PC-3 (cell line): Measurements from ENCODE around the gene CAMK2N2. TPM values are rescaled to one million over a fixed set of nuclear protein-coding genes. Genes with fewer than 3 reads are reported as not detected.

Experiments used
- ATAC-seq: fragments of 200-7000 bp; cut with Tn5 transposase; 2 replicates; pipeline ENCODE4 v1.9.1; 2020; ENCODE audit warnings: mild to moderate bottlenecking, moderate library complexity
- BruUV-seq: library from RNA; stranded (reverse); fragments of 400-500 nt; replicated peaks from 2 replicates; lab custom pipeline; 2021; lab: Mats Ljungman, UMichigan
- CTCF ChIA-PET: fragments of 300-600 bp; sonication (Branson Sonifier 250); formaldehyde crosslinking; loops from one replicate; lab custom pipeline; 2022; ENCODE audit warnings: antibody characterized with exemption; lab: Charles Lee
- POLR2A ChIA-PET: fragments of 300-600 bp; sonication (Branson Sonifier 250); formaldehyde crosslinking; loops from one replicate; lab custom pipeline; 2022; ENCODE audit warnings: antibody characterized with exemption; ENCODE audit not compliant: unreplicated experiment; lab: Charles Lee
- DNase-seq: peaks from one replicate; pipeline ENCODE4 v3.0.0-alpha.2; 2015
- H2AFZ ChIP-seq: fragments of 300-600 bp; sonication (generic); 2 replicates; pipeline ENCODE4 v1.6.0; 2016; ENCODE audit warnings: antibody characterized with exemption, low read length
- H3F3A ChIP-seq: fragments of 300-600 bp; sonication (generic); one replicate; pipeline ENCODE4 v1.6.0; 2017; ENCODE audit warnings: antibody characterized with exemption, low read length, control low read depth, mild to moderate bottlenecking; ENCODE audit not compliant: unreplicated experiment
- H3K27ac ChIP-seq: fragments of 300-600 bp; sonication (generic); 2 replicates; pipeline ENCODE4 v1.5.1; 2016; ENCODE audit warnings: mild to moderate bottlenecking, low read length
- H3K27me3 ChIP-seq: fragments of 300-600 bp; sonication (generic); 2 replicates; pipeline ENCODE4 v1.6.1; 2016; ENCODE audit warnings: low read length, mixed read lengths
- H3K36me3 ChIP-seq: fragments of 300-600 bp; sonication (generic); 2 replicates; pipeline ENCODE4 v1.6.1; 2016; ENCODE audit warnings: low read depth, mixed run types, low read length, mixed read lengths
- H3K4me1 ChIP-seq: fragments of 300-600 bp; sonication (generic); 2 replicates; pipeline ENCODE4 v1.5.1; 2016; ENCODE audit warnings: low read length; ENCODE audit not compliant: insufficient read depth
- H3K4me2 ChIP-seq: fragments of 300-600 bp; sonication (generic); 2 replicates; pipeline ENCODE4 v1.6.0; 2016; ENCODE audit warnings: low read length
- H3K4me3 ChIP-seq: fragments of 300-600 bp; sonication (generic); 2 replicates; pipeline ENCODE4 v1.5.1; 2016; ENCODE audit warnings: mild to moderate bottlenecking, low read length, mixed read lengths
- H3K79me2 ChIP-seq: fragments of 300-600 bp; sonication (generic); 2 replicates; pipeline ENCODE4 v1.6.1; 2017; ENCODE audit warnings: low read length, mixed read lengths
- H3K9ac ChIP-seq: fragments of 300-600 bp; sonication (generic); 2 replicates; pipeline ENCODE4 v1.6.0; 2016; ENCODE audit warnings: mild to moderate bottlenecking, low read length
- H3K9me2 ChIP-seq: fragments of 300-600 bp; sonication (generic); replicated peaks from 2 replicates; pipeline ENCODE4 v1.6.1; 2016; ENCODE audit warnings: mixed run types, low read length, mixed read lengths
- H3K9me3 ChIP-seq: fragments of 300-600 bp; sonication (generic); 2 replicates; pipeline ENCODE4 v1.6.1; 2016; ENCODE audit warnings: low read length, mixed read lengths
- H4K20me1 ChIP-seq: fragments of 300-600 bp; sonication (generic); 2 replicates; pipeline ENCODE4 v1.6.1; 2016; ENCODE audit warnings: low read length, mixed read lengths
- EZH2 ChIP-seq: fragments of 300-600 bp; sonication (generic); IDR thresholded peaks from one replicate; pipeline ENCODE4 v1.6.1; 2017; ENCODE audit warnings: antibody characterized with exemption, mild to moderate bottlenecking, low read length; ENCODE audit not compliant: unreplicated experiment
- EZH2phosphoT487 ChIP-seq: fragments of 300-600 bp; sonication (generic); IDR thresholded peaks from 2 replicates; pipeline ENCODE4 v1.6.1; 2018; ENCODE audit warnings: mild to moderate bottlenecking, antibody characterized with exemption, low read length, borderline replicate concordance
- intact Hi-C: fragments of 100-400 bp; cut with micrococcal nuclease; formaldehyde crosslinking; loops from 2 replicates; pipeline ENCODE4 v1.9.0; 2023
- microRNA-seq: library from miRNA; unstranded; fragments of <30 nt; microRNA quantifications from one replicate; pipeline ENCODE4 v1.1.0, GENCODE V29; 2020; ENCODE audit not compliant: unreplicated experiment
- total RNA-seq: library from RNA; depleted of rRNA; stranded (reverse); fragments of >200 nt; gene quantifications from 2 replicates; pipeline ENCODE4 v1.2.3, GENCODE V29; 2014; rRNA removed
- TF ChIP-seq, protein P1 (sequence below): fragments of 300-600 bp; sonication (generic); conservative IDR thresholded peaks from 2 replicates; pipeline ENCODE4 v1.5.1; 2017; ENCODE audit warnings: antibody characterized with exemption, low read depth, mild to moderate bottlenecking, low read length

The CAMK2N2 gene
- total RNA-seq, 1 experiment from 2014 or later: 1.1 TPM

DNA sequence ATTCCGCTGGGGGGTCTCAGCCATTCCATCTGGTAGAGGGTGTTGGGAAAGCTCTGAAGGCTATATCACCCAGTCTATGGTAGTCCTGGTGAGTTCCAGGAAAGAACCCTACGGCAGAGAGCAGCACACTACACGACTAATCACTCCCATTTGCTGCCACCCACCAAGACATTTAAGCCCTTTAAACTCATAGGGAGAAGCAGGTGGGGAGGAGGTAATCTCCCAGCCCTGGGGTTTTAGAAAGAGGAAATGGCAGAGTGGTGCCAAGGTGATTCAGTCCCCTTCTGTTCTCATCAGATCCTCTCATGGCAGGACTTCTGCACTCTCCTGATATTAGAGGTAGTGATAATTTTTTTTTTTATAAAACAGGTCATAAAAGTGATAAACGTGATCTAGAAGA lies 42.5 kb downstream of the CAMK2N2 start:
- DNase-seq: no peak
- Histone ChIP-seq H3K4me1 (peaks cover 6% of the 10 kb centered on the region), H3K9me3 (no peaks in the 10 kb centered on the region), H3K27ac (no peak overlapping the region), H3K9me2 (no peaks in the 10 kb centered on the region), H2AFZ (no peak overlapping the region), H3K79me2 (no peaks in the 10 kb centered on the region), H4K20me1 (no peaks in the 10 kb centered on the region), H3K36me3 (no peaks in the 10 kb centered on the region), H3K27me3 (no peaks in the 10 kb centered on the region), H3K4me2 (no peak overlapping the region), H3F3A (no peaks in the 10 kb centered on the region), H3K4me3 (no peak overlapping the region), H3K9ac (no peak overlapping the region)
- ATAC-seq: no peak
- intact Hi-C loops: no loop called here
- no peak for TF ChIP-seq EZH2phosphoT487
- TF ChIP-seq, protein P1, sequence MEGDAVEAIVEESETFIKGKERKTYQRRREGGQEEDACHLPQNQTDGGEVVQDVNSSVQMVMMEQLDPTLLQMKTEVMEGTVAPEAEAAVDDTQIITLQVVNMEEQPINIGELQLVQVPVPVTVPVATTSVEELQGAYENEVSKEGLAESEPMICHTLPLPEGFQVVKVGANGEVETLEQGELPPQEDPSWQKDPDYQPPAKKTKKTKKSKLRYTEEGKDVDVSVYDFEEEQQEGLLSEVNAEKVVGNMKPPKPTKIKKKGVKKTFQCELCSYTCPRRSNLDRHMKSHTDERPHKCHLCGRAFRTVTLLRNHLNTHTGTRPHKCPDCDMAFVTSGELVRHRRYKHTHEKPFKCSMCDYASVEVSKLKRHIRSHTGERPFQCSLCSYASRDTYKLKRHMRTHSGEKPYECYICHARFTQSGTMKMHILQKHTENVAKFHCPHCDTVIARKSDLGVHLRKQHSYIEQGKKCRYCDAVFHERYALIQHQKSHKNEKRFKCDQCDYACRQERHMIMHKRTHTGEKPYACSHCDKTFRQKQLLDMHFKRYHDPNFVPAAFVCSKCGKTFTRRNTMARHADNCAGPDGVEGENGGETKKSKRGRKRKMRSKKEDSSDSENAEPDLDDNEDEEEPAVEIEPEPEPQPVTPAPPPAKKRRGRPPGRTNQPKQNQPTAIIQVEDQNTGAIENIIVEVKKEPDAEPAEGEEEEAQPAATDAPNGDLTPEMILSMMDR: no peak
- TF ChIP-seq EZH2: no peak
- ChIA-PET POLR2A (no interaction called here), CTCF (no interaction called here)
- BruUV-seq: no TSS peak

DNA sequence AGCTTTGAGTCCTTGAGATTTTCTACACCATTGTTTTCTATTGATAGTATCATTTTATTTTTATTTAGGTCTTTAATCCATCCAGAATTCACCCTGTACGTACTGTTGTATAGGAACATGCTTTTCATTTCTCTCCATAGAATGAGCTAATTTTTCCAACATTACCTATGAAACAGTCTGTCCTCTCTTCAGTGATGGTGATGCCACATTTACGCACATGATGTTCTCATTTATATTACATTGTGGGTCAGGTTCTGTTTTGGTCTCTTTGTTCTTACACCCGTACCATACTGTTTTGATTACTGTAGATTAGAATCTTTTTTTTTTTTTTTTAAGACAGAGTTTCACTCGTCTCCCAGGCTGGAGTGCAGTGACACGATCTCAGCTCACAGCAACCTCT lies 49.6 kb downstream of the CAMK2N2 start:
- Histone ChIP-seq H2AFZ (no peak overlapping the region), H3K79me2 (no peaks in the 10 kb centered on the region), H3K4me1 (no peaks in the 10 kb centered on the region), H4K20me1 (no peaks in the 10 kb centered on the region), H3K27me3 (peaks cover 10% of the 10 kb centered on the region), H3K9me2 (no peaks in the 10 kb centered on the region), H3K27ac (no peak overlapping the region), H3K36me3 (no peaks in the 10 kb centered on the region), H3K9ac (no peak overlapping the region), H3K4me3 (no peak overlapping the region), H3K9me3 (no peaks in the 10 kb centered on the region), H3K4me2 (no peak overlapping the region), H3F3A (no peaks in the 10 kb centered on the region)
- ATAC-seq (no peak), DNase-seq (no peak)
- POLR2A ChIA-PET: interaction anchor here (0.7 kb wide), 1 partner anchor 50 kb away, joined by 3 read pairs; no protein-coding TSS in a partner anchor
- intact Hi-C loops: no loop called here
- TF ChIP-seq EZH2: no peak
- CTCF ChIA-PET: no interaction called here
- no TSS peak for BruUV-seq

DNA sequence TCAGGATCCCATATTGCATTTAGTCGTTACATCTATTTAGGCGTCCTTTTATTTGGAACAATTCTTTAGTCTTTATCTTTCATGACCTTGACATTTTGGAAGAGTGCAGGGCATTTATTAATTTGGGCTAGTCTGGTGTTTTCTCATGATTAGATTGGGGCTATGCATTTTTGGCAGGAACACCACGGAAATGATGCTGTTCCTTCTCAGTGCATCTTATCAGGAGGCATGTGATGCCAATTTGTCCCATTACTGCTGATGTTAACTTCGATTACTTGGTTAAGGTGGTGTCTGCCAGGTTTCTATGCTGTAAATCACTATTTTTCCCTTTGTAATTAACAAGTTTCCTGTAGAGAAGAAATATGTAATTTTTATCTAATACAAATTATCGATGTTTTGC lies 50.1 kb downstream of the CAMK2N2 start:
- Histone ChIP-seq H3F3A (no peaks in the 10 kb centered on the region), H3K79me2 (no peaks in the 10 kb centered on the region), H2AFZ (no peak overlapping the region), H3K4me3 (no peak overlapping the region), H3K4me2 (no peak overlapping the region), H4K20me1 (no peaks in the 10 kb centered on the region), H3K9ac (no peak overlapping the region), H3K4me1 (no peaks in the 10 kb centered on the region), H3K27ac (no peak overlapping the region), H3K9me3 (no peaks in the 10 kb centered on the region), H3K9me2 (no peaks in the 10 kb centered on the region), H3K27me3 (peaks cover 14% of the 10 kb centered on the region), H3K36me3 (no peaks in the 10 kb centered on the region)
- BruUV-seq: no TSS peak
- intact Hi-C loops: no loop called here
- ChIA-PET POLR2A (no interaction called here), CTCF (no interaction called here)
- TF ChIP-seq EZH2: no peak
- TF ChIP-seq, protein P1: no peak
- DNase-seq (no peak), ATAC-seq (no peak)

Small RNAs within 50 kb of the gene (microRNA-seq; reads per million reads assigned to microRNA genes)
- gene MIR1224: 10.3 reads per million, percentile 37 among the genes with 10 or more reads in this experiment

Other genes starting within 250 kb of the CAMK2N2 start
- 16.1 and 24.9 TPM in 2 replicates for gene ABCC5, start 243.7 kb downstream of the CAMK2N2 start, total RNA-seq
- not detected in 2 replicates for gene HTR3D, start 229.8 kb downstream of the CAMK2N2 start, total RNA-seq
- gene HTR3C, start 208.5 kb downstream of the CAMK2N2 start, total RNA-seq: not detected in 2 replicates
- gene HTR3E, start 164.5 kb downstream of the CAMK2N2 start, total RNA-seq: not detected in 2 replicates
- gene EIF2B5, start 126.2 kb downstream of the CAMK2N2 start, total RNA-seq: 51.3 and 57.0 TPM in 2 replicates
- 50.6 and 56.1 TPM in 2 replicates for gene DVL3, start 106.2 kb downstream of the CAMK2N2 start, total RNA-seq
- 522 and 538 TPM in 2 replicates for gene AP2M1, start 86.7 kb downstream of the CAMK2N2 start, total RNA-seq
- 84.7 and 85.5 TPM in 2 replicates for gene ABCF3, start 75.4 kb downstream of the CAMK2N2 start, total RNA-seq
- gene VWA5B2, start 32.0 kb downstream of the CAMK2N2 start, total RNA-seq: 1.4 and 1.9 TPM in 2 replicates
- gene ALG3, start 12.6 kb downstream of the CAMK2N2 start, total RNA-seq: 65.9 and 89.0 TPM in 2 replicates
- 27.3 and 37.8 TPM in 2 replicates for gene EEF1AKMT4, start 11.9 kb downstream of the CAMK2N2 start, total RNA-seq
- gene ECE2, start 14.5 kb upstream of the CAMK2N2 start, total RNA-seq: not detected in 2 replicates
- gene PSMD2, start 37.7 kb upstream of the CAMK2N2 start, total RNA-seq: 1,057 and 1,393 TPM in 2 replicates
- gene EIF4G1, start 53.1 kb upstream of the CAMK2N2 start, total RNA-seq: 463 and 599 TPM in 2 replicates
- gene FAM131A, start 76.0 kb upstream of the CAMK2N2 start, total RNA-seq: 21.9 and 24.2 TPM in 2 replicates
- gene CLCN2, start 100.1 kb upstream of the CAMK2N2 start, total RNA-seq: 13.0 and 17.0 TPM in 2 replicates
- 184 and 193 TPM in 2 replicates for gene POLR2H, start 100.2 kb upstream of the CAMK2N2 start, total RNA-seq
- not detected in 2 replicates for gene THPO, start 116.7 kb upstream of the CAMK2N2 start, total RNA-seq
- gene CHRD, start 118.5 kb upstream of the CAMK2N2 start, total RNA-seq: not detected in 2 replicates